Measurements from ENCODE around the gene GNPTG.

DNA sequence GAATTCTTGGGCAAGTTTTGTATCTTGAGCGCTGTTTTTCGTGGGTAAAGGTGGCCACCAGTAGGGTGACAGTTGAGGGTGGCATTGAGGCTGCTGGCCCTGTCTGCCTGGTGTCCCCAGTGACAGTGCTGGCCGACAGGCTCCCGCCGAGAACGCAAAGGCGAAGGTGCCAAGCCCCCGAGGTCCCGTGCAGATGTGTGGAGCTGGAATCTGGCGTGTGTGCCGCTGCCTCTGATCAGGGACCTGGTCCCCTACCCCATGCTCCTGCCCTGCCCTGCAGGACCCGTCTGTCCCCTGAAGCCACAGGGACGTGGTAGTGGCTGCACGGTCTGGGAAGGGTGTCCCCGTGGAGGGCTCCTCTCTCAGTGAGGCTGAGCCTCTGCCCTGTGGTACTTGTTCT, 38.8 kb upstream of the GNPTG start:
- TF ChIP-seq, protein P1, sequence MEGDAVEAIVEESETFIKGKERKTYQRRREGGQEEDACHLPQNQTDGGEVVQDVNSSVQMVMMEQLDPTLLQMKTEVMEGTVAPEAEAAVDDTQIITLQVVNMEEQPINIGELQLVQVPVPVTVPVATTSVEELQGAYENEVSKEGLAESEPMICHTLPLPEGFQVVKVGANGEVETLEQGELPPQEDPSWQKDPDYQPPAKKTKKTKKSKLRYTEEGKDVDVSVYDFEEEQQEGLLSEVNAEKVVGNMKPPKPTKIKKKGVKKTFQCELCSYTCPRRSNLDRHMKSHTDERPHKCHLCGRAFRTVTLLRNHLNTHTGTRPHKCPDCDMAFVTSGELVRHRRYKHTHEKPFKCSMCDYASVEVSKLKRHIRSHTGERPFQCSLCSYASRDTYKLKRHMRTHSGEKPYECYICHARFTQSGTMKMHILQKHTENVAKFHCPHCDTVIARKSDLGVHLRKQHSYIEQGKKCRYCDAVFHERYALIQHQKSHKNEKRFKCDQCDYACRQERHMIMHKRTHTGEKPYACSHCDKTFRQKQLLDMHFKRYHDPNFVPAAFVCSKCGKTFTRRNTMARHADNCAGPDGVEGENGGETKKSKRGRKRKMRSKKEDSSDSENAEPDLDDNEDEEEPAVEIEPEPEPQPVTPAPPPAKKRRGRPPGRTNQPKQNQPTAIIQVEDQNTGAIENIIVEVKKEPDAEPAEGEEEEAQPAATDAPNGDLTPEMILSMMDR (IDR thresholded peaks at IDR 0.05) = no peak
- no peak for TF ChIP-seq POLR2A (IDR thresholded peaks at IDR 0.05)
